Globus pallidus (tissue), 1 donor: ENCODE results near the gene PDP2.
"Not testable (repeated sequence)": the region's sequence is repeated elsewhere in the genome, so short reads cannot be mapped to it uniquely, and the experiment has no call there.

ENCODE experiments used
- DNase-seq: peaks from one replicate; pipeline ENCODE4 v3.0.0-alpha.2; 2015; ENCODE audit warnings: low spot score

The PDP2 gene

DNA sequence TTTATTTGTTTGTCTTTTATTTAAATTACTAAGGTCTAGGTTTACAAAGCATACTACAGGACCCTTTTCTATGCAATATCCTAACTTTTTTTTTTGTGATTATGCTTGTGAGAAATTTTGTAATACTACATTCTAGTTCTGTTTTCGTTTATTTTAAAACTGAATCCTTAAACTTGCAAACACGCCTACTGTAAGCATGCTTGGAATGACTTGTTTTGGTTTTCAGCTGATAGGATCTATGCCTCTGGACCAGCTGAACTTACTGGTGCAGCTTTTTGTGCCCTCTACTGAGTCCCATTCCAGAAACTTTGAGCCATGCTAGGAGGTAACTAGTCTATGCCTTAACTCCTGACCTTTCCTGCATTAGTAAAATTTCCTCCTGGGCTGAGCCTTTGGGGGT is 6.0 kb downstream of the PDP2 start:
- DNase-seq: no peak

DNA sequence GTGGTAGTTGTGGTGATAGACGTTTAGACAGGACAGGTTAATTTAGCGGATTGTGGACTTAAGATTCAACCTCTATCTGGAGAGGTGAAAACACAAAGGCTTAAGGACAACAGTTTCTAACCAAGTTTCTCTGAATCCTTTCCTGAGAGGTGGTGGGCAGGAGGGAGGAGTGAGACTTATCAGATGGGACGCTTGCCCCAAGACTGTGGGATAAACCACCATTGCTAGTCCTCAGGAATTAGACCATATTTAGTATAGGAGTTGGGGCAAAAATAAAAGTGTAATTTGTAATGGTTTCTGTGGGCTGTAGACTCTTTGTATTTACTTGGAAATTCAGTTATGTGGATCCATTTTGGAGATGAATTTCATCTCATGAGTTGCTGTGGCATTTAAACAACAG is 6.6 kb downstream of the PDP2 start:
- no peak for DNase-seq

DNA sequence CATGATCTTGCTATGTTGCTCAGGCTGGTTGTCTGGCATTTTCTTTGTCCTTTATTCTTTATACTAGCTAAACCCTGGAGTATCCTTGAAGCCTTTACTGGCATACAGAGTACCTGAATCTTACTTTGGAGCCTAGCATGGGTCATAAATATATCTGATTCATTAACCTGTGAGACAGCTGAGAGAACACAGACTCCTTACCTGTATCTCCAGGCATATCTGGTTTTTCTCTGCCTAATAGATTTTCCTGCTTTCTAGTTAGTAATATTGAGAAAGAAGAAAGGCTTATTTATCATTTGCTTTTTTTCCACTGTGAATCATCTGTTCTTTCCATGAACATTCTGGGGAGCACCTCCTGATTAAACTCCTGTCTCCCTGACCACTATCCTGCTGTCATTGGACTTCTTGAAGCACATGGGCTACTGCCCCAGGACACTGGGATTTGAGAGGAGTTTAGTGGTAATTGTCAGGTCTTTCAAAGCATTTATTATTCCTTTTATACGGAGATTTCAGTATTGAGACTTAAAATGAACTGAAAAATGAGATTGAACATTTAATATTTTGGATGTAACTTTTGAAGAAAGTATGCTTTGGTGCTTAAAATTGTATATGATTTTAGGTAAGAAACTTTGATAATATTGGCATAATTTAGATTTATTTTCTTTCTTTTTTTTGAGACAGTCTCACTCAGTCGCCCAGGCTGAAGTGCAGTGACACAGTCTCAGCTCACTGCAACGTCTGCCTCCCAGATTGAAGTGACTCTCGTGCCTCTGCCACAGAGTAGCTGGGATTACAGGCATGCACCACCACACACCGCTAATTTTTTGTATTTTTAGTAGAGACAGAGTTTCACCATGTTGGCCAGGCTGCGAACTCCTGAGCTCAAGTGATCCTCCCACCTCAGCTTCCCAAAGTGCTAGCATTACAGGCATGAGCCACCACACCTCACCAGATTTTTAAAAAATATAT is 8.6 kb downstream of the PDP2 start:
- no peak for DNase-seq

DNA sequence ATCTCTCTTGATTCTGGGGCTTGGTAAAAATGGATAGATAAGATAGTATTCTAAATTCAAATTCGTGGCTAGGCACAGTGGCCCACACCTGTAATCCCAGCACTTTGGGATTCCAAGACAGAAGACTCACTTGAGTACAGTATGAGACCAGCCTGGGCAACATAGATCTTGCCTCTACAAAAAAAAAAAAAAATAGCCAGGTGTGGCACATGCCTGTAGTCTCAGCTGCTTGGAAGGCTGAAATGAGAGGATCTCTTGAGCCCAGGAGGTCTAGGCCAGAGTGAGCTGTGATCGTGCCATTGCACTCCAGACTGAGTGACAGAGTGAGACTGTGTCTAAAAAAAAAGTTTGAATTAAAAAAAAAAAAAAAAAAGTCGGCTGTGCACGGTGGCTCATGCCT is 9.3 kb downstream of the PDP2 start:
- DNase-seq: no peak

DNA sequence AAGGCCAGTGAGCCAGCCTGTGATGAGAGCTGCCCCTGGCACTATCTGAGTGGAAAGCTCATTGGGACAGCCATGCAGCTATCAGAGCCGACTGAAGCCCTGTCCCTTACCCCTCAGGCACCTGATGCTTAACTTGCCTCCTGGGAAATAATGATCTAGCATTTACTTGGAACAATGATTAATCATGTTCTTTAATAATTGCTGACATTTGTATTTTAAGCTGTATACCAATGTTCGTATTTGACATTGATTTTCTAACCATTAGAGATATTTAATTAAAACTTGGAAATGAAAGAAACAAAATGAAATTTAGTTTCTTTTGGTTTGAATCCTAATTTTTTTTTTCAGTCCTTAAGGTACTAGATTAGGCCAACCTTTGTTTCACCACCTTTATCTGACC is 10.5 kb downstream of the PDP2 start:
- no peak for DNase-seq

DNA sequence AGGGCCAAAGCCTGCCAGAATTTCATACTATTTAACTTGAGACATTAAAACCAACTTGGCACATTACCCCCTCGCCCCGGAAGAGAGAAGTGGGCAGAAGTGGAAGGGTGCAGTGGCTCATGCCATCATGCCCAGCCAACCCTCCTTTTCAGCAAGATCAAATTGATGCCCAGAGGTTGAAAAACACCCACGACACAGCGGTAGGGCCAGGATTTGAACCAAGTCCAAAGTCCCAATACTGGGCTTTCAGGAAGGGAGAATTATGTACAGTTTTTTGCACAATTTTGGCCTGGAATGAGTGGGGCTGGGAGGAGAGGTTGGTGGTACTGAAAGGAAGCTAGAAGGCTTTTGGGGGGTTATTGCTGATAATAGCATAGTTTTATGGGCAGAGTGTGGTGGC is 11.0 kb downstream of the PDP2 start:
- DNase-seq: no peak

DNA sequence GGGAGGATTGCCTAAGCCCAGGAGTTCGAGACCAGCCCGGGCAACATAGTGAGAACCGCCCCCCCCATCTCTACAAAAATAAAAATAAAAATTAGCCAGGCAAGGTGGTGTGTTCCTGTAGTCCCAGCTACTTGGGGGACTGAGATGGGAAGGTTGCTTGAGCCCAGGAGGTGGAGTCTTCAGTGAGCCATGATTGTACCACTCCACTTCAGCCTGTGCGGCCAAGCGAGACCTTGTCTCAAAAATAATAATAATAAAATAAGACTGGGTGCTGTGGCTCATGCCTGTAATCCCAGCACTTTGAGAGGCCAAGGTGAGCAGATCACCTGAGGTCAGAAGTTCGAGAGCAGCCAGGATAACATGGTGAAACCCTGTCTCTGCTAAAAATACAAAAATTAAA is 11.5 kb downstream of the PDP2 start:
- no peak for DNase-seq

- DNase-seq: no peak
Observed at GRCh38 chr16:66894055-66894454, 13.7 kb downstream of the PDP2 start.

- DNase-seq: peak; percentile 74
Observed at GRCh38 chr16:66894948-66895688, 14.8 kb downstream of the PDP2 start.

DNA sequence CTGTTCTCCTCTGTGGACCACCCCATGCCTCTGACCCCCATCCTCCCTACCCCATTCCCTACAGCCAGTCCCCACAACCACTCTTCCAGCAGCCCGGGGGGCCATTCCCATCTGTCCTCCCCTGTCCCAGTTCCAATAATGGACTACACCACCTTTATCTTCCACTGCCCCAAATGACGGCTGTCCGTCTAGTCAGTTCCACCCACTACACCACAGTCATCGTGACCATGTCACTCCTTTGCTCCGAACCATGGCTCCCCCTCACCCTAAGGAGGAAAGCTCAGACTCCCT is 15.3 kb downstream of the PDP2 start:
- DNase-seq: no peak

DNA sequence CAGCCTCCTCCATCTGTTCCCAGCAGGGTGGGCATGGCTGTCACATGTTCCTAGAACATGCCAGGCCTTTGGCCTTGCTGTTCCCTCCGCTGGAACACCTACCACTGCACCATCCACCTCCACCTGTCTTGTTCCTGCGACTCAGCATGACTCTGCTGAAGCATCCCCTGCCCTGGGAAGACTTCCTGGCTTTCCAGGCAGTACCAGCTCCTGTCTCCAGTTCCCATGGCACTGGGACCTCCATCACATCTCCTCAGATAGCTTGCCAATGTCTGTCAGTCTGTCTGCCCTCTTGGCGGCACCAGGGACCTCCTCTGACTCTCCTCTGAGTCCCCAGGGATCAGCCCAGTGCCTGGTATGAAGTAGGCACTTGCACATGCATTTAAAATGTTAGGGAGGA is 15.7 kb downstream of the PDP2 start:
- no peak for DNase-seq

DNA sequence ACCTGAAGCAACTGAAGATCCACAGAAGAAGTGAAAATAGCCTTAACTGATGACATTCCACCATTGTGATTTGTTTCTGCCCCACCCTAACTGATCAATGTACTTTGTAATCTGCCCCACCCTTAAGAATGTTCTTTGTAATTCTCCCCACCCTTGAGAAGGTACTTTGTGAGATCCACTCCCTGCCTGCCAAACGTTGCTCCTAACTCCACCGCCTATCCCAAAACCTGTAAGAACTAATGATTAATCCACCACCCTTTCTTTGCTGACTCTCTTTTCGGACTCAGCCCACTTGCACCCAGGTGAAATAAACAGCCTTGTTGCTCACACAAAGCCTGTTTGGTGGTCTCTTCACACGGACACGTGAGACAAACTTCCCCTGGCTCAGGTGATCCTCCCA is 16.4 kb downstream of the PDP2 start:
- DNase-seq: not testable (repeated sequence)

GRCh38 chr16:66898207-66898606 is 17.9 kb downstream of the PDP2 start:
- DNase-seq: no peak

DNA sequence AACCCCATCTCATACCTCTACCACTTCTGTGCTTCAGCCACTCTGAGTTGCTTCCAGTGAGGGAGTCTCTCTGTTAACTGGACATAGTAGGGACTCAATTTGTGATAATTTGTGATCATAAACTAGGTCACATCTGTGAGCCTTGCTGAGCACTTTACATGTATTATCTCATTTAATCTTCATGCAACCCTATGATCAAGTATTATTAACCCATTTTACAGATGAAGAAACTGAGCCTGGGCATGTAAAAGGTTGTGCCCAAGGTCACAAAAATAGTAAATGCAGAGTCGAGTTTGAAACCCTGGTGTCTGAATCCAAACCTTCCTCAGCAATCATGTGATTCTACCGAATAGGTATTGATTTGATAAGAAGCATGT is 18.6 kb downstream of the PDP2 start:
- no peak for DNase-seq

DNA sequence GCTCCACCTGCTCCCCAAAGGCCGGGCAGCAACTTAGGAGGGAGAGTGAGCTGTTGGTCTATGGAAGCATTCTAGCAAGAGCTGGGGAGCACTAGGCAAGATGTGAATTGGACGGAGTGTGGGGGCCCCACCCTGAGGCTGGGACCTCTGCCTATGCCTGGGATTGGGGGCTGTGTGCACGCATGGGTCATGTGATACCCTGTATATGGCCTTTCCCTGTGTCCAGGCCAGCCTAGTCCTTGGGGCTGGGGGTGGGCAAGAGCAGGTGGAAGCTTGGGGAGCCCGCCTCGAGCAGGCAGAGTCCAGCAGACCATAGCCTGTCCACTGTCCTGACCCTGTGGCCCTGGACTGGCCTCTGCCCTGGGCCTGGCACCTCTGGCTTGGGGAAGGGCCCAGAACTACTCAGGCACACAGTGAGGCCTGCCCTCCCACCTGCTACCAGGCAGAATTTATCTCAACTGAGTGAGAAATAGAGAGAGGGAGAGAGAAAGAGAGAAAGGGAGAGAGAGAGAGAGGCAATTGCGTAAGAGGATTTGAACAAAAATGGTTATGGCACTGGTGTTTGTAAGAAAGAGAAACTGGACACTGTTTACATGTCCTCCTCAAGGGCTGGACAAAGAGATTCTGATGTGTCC is 19.1 kb downstream of the PDP2 start:
- no peak for DNase-seq

DNA sequence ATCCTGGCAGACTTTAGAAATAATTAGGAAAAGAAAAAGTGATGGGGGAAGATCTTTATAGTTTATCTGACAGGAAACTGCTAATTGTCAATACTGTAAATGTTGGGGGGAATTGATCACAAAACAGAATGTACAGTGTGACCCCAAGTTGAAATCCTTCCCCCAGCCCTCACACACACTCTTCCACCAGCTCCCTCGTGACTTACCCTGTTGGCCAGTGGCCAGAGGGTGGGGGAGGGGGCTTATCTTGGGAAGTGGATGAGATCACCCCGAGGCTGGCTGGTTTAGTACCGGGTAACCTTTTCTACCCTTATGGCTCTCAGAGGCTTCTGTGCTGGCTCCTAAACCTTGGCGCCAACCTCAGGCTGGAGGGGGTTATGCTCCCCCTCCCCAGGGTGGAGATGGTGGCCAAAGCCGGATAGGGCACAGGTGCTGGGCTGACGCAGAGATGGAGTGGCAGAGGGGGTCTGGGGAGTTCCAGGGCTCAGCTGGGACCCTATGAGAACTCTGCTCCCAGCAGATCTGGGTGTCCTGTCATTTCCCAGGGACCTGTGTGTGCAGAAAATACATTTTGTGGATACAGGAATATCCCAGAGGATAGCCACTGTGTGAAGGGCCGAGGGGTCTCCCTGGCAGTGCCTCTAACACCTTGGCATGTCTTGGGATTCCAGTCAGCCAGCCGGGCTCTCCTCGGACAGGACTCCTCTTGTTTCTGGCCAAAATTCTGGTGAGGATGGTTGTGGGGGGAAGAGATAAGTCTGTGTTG is 19.8 kb downstream of the PDP2 start:
- DNase-seq: no peak

DNA sequence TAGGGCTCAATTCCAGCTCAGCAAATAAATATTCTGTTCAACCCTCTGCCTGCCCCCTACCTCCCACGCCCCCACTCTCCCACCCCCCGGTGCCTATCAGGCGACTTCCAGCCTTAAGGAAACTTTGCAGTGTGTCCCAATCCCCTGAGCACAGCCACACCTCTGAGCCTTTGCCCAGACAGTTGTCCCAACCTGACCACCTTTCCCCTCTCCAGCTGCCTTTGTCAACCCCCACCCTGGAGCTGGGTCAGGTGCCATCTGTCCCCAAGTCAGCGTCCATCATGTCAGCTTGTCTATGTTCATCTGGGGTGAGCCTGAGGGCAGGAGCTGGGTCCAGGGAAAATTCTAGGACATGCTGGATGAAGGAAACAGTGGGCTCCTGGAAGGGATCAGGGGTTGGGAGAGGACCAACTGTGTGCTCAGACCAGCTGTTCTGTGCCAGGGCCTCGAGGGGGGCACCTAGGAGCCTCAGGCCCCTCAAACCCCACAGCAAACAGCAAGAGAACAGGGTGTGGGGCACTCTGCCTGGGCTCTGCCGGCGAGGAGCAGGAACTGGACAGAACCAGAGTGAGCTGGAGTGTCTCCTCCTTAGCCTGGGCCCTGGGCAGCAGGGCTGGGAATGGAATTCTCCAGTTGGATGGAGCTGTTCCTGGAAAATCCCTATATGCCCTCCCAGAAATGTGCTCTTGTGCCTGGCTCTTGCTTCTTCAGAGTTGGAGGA is 20.6 kb downstream of the PDP2 start:
- peak; percentile 43 for DNase-seq

- no peak for DNase-seq
Observed at GRCh38 chr16:66901626-66902025, 21.3 kb downstream of the PDP2 start.

- no peak for DNase-seq
Observed at GRCh38 chr16:66902648-66903543, 22.6 kb downstream of the PDP2 start.

GRCh38 chr16:66903544-66904427 is 23.5 kb downstream of the PDP2 start:
- DNase-seq: no peak
